DMS153 treated with DMSO at 0.1 percent for 48 hours (cell line): Measurements from ENCODE around the gene ALG1.
"Not testable (repeated sequence)": the region's sequence is repeated elsewhere in the genome, so short reads cannot be mapped to it uniquely, and the experiment has no call there.

Experiments
- DNase-seq: peaks from one replicate; lab custom pipeline; 2025; ENCODE audit not compliant: unreplicated experiment; lab: John Stamatoyannopoulos, UW

The ALG1 gene

DNA sequence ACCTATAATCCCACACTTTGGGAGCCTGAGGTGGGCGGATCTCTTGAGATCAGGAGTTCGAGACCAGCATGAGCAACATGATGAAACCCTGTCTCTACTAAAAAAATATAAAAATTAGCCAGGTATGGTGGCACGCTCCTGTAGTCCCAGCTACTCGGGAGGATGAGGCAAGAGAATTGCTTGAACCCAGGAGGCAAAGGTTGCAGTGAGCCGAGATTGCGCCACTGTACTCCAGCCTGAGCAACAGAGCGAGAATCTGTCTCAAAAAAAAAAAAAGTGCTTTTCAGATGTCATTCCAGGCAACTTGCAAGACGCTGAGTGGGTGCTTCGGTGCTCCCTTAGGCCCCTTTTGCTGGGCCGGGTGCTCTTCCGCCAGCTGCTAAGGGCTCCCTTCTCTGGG is 27.1 kb upstream of the ALG1 start:
- not testable (repeated sequence) for DNase-seq

DNA sequence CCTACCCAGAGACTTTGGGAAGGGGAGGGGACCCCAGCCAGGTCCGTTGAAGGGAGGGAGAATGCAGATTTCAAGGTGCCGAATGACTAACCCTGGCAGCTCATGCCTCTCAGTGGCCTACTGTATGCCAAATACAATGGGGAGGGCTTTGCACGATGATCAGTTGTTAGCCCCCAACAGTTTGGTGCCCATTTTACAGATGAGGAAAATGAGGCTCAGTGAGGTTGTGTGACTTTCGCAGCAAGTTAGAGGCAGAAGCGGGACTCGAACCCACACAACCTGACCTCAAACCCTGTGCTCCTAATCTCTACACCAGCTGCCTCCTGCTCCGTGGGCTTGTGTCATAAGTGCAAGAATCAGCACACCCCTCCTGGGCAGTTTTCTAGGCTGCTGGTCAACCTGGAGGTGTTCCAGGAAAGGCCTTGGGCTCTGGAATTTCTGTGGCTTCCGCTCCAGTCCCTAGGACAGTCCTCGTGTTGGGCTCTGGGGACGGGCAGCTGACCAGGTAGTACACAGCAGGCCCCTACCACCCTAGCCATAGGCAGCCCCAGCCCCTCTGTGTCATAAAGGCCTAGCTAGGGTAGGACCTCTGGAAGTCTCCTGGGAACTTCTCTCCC is 26.0 kb upstream of the ALG1 start:
- no peak for DNase-seq

DNA sequence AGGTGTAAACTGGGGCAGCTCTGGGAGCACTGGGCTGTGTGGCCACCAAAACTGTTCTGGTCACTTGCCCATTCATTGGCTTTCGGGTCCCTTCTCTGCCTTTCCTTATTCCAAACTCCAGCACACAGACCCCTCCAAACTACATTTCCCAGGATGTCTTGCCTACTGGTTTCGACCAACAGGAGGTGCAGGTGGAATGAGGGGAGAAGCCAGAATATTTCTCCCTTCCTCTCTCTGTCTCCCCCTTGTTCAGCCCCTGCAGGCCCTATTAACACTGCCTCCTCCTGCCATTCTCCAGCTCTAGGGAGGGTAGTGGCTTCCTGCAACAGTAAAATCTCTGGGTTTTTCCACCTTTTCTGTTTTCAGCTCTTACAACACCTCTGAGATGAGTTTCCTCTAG is 24.7 kb upstream of the ALG1 start:
- DNase-seq: no peak

DNA sequence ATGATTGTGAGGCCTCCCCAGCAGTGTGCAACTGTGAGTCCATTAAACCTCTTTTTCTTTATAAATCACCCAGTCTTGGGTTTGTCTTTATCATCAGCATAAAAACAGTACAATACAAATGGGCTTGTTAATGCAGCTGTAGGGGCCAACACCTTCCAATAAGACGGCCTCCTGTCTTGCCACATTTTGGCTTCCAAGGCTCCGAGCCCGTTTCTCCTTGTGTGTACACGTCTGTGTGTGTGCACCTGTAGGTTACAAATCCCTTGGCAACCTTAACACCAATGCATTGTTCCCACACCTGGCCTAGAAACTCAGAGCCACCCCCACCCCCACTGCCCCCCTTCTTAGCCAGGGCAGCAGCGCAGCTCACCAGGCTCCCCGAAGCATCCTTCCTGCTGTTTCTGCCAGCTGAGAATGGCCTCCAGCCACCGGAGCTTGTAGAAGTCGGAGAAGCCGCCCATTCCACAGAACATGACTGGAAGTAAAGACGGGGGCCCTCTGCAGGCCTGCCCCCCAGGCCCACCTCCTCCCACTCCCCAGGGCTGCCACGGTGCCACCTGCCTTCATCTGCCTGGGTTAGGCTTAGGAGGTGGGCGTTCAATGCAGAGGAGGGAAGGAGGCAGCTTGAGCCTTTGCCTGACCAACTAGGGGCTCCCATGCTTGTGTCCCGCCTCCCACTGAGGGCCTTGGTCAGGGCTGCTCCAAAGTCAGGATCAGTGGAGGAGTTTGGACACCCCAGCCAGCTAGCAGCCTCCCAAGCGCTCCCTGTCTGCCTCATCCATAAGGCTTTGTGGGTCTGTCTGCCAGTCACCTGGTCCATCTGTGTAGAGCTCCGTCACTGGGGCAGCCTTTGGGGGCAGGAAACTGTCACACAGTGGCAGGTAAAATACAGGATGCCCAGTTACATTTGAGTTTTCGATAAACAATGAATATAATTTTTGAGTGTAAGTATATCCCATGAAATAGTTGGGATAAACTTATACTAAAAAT is 16.5 kb upstream of the ALG1 start:
- DNase-seq: no peak

DNA sequence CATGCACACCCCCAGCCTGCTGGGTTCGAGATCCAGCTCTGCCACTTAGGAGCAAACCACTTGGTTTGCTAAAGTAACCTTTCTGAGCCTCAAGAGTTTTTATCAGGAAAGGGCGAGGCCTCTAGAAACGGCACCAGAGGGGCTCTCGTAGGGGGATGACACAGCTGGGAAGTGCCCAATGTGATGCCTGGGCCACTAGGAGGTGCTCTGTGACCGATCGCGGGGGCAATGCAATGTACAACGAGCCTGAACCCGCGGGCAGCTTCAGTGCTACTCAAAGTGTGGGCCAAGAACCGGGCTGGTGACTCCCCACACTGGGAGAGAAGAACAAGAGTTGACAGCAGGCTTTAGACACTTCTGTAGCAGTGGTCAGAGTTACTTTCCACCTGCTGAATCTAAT is 15.3 kb upstream of the ALG1 start:
- no peak for DNase-seq

DNA sequence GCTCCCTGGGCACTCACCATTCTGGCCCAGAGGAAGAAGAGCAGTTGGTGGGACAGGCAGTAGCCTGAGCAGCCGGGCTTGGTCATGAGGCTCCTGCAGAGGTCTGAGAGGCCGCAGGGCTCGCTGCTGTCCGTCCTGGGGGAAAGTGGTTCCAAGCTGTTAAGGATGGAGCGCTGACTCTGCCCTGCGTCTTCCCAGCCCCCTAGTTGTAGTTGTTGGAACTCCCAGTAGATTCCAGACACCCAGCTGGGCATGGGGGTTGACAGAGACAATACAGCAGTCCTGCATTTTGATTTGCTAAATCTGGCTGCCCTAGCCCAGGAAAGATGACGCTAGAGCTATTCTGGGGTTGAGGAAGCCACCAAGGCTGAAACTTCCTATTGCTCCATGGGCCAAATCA is 13.2 kb upstream of the ALG1 start:
- no peak for DNase-seq

DNA sequence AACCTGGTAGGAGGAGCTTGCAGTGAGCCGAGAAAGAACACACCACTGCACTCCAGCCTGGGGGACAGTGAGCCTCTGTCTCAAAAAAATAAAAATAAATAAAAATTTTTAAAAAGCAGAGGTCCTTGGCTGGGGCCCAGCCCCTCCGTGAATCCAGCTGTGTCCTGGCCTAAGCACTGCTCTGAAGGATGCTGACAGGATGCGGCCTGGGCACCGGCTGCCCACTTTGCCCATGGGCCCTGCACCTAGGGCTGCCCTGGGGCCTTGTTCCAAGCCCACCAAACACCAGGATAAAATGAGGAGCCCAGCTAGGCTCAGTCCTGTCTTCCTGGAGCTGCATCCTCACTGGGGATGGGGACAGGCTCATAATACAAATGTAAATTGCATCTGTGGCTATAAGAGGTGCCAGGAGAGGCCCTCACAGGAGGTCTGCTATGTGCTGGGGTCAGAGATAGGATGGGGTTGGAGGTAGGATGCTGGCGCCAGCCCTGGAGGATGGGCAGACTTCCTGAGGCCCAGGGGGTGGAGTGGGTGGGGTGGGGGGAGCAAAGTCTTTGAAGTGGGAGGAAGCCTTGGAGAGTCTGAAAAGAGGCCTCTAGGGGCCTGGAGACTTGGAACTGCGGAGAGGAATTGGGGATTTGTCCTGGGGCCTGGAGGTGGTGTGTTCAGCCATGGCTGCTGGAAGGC is 12.1 kb upstream of the ALG1 start:
- DNase-seq: no peak

DNA sequence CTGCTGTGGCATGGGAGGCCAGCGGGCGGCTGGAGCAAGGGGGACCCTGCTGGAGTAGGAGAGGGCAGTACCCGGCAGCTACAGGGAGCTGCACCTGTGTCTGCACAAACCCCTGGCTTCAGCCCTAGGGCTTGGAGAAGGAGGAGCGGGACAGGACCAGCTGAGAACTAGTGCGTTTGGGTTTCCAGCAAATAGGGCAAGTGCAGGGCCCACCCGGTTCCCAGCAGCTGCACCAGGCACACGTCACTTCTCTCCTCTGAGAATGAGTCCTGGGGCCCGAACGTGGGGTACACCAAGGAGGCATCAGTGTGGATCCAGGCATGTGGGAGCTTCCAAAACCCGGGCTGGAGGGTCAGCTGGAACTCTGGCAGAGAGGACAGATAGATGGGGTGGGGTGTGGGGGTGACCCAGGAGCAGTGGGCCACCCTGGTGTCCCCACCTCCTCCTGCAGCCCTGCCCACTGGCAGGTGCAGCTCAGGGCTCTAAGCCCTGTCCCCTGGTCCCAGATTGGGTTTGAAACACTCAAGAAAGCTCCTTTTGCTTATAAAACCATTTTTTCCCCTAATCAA is 11.5 kb upstream of the ALG1 start:
- DNase-seq: no peak

DNA sequence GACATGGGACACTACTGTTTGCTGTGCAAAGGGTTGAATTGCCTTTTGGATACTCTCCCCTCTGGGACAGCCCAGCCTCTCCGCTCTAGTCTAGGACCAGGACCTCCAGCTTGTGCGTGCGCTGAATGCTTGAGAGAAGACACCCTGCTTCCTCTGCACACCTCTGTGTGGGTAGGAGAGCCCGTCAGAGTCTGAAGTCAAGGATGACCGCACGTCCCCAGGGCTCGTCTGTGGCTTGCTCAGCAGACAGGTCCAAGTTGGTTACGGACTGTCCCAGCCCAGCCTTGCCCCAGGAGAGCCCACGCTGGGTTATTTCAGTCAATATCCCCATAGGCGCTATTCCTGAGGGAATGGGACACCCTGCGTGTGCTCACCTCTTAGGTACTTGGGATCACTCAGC is 9.6 kb upstream of the ALG1 start:
- no peak for DNase-seq

DNA sequence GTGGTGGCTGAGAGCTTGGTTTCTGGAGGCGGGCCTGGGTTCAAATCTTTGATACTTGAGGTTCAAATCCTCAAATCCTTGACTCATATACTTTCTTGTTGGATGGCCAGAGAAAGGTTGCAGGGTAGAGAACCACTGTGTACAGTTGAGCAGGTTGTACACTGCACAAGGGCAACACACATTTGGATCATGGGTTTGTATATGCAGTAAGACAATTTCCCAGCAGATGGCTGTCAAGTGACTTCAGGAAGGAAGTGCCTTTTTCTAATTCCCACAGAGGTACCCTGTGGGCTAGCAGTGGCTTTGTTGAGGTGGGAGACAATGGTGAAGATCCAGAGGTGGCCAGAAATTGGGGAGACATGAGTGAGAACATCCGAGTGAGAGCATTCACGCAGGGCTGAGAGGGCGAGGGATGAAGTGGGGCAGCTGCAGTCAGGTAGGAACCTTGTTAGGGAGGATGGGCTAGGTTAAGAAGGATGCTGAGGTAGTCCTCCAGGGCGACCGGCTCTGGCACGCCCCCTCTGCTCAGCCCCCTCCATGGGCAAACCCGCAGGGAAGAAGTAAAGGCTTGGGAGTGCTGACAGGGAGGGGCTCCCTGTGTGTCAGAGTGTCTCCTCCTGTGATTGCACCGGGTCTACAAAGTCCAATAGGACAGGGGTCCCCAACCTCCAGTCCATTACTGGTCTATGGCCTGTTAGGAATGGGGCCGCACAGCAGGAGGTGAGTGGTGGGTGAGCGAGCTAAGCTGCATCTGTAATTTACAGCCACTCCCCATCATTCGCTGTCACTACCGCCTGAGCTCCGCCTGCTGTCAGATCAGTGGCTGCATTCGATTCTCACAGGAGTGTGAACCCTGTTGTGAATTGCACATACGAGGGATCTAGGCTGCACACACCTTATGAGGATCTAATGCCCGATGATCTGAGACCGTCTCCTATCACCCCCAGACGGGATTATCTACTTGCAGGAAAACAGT is 8.6 kb upstream of the ALG1 start:
- DNase-seq: peak; percentile 2

DNA sequence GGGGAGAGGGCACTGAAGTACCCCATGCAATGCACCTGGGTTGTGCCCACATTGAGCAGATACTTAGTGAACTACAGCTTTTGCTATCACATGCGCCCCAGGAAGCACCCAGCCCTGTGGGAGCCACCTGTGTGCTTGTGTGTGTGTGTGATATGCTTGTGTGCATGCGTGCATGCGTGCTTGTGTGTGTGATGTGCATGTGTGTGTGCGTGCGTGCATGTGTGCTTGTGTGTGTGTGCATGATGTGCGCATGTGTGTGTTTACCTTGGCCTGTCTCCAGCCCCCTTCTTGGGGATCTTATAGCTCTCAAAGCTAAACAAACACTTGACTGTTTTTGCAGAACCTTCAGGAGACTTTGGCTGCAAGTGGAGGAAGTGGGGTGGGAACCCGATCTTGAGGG is 6.7 kb upstream of the ALG1 start:
- DNase-seq: no peak

DNA sequence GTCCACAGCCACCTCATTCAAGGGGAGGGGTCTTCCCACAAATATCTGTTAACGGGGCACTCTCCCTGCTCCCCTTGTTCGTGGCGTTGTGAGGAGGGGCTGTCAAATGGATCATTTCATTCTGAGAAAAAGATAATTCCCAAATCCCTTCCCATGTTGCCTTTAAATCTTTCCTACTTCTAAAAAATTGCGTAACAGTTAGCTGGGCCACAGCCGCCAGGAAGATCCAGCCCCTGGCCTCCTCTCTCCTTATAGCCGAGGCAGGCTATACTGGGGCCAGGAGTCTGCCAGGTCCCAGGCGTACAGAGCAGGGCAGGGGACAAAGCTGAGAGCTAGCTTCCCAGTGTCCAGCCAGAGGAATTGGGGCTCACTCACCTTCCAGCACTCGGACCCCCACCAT is 6.3 kb upstream of the ALG1 start:
- no peak for DNase-seq

DNA sequence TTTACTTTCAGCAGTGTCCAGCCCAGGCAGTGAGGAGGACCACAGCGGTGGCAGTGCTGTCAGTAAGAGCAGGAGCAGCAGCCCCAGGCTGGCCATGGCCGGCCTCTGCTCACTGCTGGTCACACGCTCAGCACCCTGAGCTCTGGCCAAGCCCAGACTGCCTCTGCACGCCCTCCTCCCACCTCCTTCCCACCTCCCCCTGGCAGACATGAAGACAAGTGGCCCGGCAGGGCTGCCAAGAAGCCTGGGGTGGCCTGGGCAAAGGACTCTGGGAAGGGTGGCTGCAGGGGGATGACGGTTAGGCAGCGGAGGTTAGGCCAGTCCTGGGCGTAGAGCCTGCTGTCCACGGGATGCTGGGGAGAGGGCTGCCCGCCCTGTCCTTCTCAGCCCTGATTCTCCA is 5.8 kb upstream of the ALG1 start, which contains the start of gene C16orf89:
Gene C16orf89 (minus strand): TSS at position 144 of the 400 bp plus-strand sequence. CDS start 48 bp downstream, at position 96.
- no peak for DNase-seq

DNA sequence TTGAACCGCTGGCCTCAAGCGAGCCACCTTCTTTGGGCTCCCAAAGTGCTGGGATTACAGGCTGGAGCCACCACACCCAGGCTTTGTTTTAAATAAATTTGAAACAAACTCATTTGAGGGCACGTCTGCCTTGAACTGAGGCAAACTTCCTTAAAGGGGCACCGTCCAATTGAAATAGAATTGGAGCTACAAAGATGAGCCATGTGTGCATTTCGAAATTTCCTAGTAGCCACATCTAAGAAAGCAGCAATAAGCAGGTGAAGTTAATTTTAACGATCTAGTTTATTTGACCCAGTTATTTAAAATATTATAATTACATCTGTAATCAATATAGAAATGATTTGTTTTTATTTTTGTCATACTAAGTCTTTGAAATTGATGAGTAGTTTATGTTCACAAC is 5.1 kb upstream of the ALG1 start:
- DNase-seq: no peak

DNA sequence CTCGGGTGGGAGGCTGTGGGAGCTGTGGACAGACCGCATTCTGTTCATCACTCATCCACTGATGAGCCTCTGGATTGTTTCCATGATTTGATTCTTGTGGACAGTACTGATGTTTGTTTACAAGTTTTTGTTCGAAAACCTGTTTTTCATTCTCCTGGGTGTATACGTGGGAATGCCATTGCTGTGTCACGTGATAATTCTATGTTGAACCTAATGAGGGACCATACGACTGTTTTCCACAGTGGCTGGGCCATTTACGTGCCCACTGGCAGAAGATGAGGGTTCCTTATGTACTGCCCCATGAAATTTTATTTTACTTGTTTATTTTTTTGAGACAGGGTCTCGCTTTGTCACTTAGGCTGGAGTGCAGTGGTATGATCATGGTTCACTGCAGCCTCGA is 2.6 kb upstream of the ALG1 start:
- DNase-seq: no peak

DNA sequence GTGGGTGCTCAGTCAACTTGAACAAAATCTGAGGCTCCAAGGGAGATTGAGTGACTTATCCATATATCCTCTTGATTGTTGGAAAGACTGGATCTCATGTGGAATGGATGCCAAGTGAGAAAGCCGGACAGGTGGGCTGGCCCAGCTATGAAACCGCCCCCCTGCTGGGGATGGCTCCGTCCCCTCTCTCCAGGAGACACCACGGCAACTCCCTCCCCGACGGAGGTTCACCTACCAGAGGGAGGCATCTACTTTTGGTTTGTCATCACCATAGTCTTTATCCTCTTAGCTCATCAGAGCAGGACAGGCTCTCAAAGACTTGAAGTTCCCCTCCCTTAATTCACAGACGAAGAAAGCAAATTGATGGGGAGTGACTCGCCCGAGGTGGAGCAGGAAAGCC is 1.8 kb upstream of the ALG1 start:
- DNase-seq: no peak

DNA sequence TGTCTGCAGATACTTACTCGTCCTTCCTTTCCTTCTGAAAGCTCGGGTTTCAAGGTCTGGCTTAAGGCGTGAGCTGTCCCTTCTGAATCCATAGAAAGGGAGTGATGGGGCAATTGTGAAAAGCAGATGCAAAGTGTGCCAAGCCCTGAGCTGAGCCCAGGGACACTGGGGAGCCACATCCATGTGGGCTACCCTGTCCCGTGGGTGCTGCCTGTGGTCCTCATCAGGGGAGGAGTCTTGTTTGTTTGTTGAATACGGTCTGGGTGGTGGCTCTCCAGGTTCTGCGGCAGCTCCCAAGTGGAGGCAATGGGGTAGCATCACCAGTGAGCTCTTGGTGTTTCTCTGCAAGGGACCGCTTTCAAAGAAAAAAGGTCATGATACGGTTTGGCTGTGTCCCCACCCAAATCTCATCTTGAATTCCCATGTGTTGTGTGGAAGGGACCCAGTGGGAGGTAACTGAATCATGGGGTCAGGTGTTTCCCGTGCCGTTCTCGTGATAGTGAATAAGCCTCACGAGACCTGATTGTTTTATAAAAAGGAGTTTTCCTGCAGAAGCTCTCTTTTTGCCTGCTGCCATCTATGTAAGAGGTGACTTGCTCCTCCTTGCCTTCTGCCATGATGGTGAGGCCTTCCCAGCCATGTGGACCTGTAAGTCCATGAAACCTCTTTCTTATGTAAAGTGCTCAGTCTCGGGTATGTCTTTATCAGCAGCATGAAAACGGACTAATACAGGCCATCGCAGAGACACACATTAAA is 1.0 kb upstream of the ALG1 start:
- DNase-seq: no peak

DNA sequence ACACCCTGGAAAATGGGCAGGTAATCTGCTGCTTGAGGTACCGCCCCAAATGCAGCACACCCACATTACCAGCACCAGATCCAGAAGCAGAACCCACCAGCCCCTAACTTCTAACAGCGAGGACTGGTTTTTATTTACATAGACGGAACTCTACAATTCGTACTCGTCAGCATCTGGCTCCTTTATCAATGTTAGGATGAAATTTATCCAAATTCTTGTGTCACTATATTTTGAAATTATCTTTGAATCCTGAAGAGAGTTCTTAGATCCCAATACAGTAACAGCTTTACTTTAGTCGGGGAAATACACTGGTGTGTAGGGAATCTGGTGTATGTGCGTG is 332 bp upstream of the ALG1 start:
- no peak for DNase-seq

DNA sequence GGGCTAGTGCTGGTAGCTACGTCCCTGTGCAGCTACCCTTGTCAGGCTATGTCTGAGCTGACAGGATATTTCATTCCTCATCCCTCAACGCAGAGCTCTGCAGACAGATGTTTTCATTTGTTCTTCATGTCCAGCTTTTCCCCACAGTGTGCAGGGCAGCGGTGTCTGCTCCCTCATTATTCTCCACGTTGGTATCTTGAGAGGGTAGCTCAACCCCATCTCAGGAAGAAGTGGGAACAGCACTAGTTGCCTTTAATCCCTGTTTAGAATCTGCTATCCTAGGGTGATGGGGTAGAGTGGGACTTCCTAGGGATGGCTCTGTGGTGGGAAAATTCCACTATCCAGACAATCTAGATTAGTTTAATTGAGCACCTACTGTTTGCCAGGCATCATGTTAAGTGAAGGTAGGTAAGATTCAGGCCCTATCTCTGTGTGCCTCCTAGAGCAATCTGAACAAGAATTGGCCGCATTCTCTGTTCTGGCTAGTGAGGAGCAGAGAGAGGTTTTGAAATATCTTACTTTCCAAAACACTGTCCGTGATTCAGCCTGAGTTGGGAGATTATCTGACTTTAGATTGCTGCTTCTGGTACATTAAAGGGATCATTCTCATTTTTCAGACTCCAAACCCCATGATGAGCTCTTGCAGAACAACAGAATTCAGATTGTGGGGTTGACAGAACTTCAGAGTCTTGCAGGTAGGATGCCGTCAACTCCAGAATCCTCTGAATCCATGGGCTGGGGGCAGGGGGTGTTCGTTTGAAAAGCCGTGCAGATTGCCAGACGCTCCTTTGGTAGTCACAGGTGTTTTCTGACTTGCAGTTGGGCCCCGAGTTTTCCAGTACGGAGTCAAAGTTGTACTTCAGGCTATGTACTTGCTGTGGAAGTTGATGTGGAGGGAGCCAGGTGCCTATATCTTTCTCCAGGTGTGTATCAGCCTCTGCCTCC is 963 bp downstream of the ALG1 start:
- no peak for DNase-seq
